Activated T-cell treated with anti-CD3 and anti-CD28 coated beads, Interleukin-2, amount 50 U/mL, for 72 hours (primary cell): ENCODE measurements around the gene VPS13D. TPM values are rescaled to one million over a fixed set of nuclear protein-coding genes. Genes with fewer than 3 reads are reported as not detected.
A peak's percentile ranks its signal among the peaks of the same experiment; 100 is the strongest.

ENCODE experiments used
- ATAC-seq, 2 donors: fragments of 150-1000 bp; cut with Tn5 transposase; replicated peaks in 1 of 2; 2 replicates each; pipeline ENCODE4 v1.10.0; 2021; ENCODE audit warnings: moderate library complexity in 2 of 2, mild to moderate bottlenecking in 1 of 2
- DNase-seq, 2 donors: peaks; one replicate each; pipeline ENCODE4 v3.0.0; 2021 to 2022; ENCODE audit warnings: mixed read lengths in 1 of 2
- H3K27ac Mint-ChIP-seq: one replicate; pipeline ENCODE4 v1.8.0; 2022; ENCODE audit warnings: mild to moderate bottlenecking, moderate library complexity, mixed read lengths
- H3K27me3 Mint-ChIP-seq: one replicate; pipeline ENCODE4 v1.8.0; 2022; ENCODE audit warnings: low read depth, mixed read lengths
- H3K36me3 Mint-ChIP-seq, 2 donors: one replicate each; pipeline ENCODE4 v1.8.0; 2022; ENCODE audit warnings: mixed read lengths in 2 of 2, mild to moderate bottlenecking in 1 of 2; ENCODE audit not compliant: insufficient read depth in 2 of 2
- H3K4me1 Mint-ChIP-seq: one replicate; pipeline ENCODE4 v1.8.0; 2022; ENCODE audit warnings: low read depth, mixed read lengths
- H3K4me3 Mint-ChIP-seq, 2 donors: one replicate each; pipeline ENCODE4 v1.8.0; 2022; ENCODE audit warnings: mild to moderate bottlenecking in 2 of 2, mixed read lengths in 2 of 2, moderate library complexity in 2 of 2
- H3K9me3 Mint-ChIP-seq, 2 donors: one replicate each; pipeline ENCODE4 v1.8.0; 2022; ENCODE audit warnings: mixed read lengths in 2 of 2
- total RNA-seq, 2 donors: library from RNA; stranded (reverse); gene quantifications; one replicate each; pipeline ENCODE4 v1.2.3, GENCODE V29; 2022

The VPS13D gene
- total RNA-seq, 2 donors from 2014 or later: 36.0 to 40.5 TPM

- H3K36me3 Mint-ChIP-seq: peaks cover 12 to 23% of the 10 kb centered on the region in 2 donors
- peak; percentile 58 to 71 for DNase-seq
- ATAC-seq: peak; percentile 79 to 82
- no peaks in the 10 kb centered on the region for H3K9me3 Mint-ChIP-seq
- peak overlapping the region; percentile 35 for H3K27ac Mint-ChIP-seq
- H3K27me3 Mint-ChIP-seq: no peaks in the 10 kb centered on the region
- peak overlapping the region; percentile 74 to 89 for H3K4me3 Mint-ChIP-seq
- peaks cover 77% of the 10 kb centered on the region for H3K4me1 Mint-ChIP-seq
Measured at GRCh38 chr1:12435639-12436344, 206.0 kb downstream of the VPS13D start.

GRCh38 chr1:12436345-12436658, 206.5 kb downstream of the VPS13D start:
- no peaks in the 10 kb centered on the region for H3K9me3 Mint-ChIP-seq
- H3K4me3 Mint-ChIP-seq: peak overlapping the region; percentile 74 to 89
- ATAC-seq (no peak), DNase-seq (peak in 1 of 2 donors; percentile 16)
- peaks cover 12 to 23% of the 10 kb centered on the region in 2 donors for H3K36me3 Mint-ChIP-seq
- H3K27ac Mint-ChIP-seq: peak overlapping the region; percentile 35
- H3K27me3 Mint-ChIP-seq: no peaks in the 10 kb centered on the region
- H3K4me1 Mint-ChIP-seq: peaks cover 79% of the 10 kb centered on the region

- Mint-ChIP-seq H3K36me3 (peaks cover 12 to 23% of the 10 kb centered on the region in 2 donors), H3K4me3 (peak overlapping the region; percentile 68 to 74)
- DNase-seq: peak in 1 of 2 donors; percentile 50
Measured at GRCh38 chr1:12436817-12437599, 207.2 kb downstream of the VPS13D start.

GRCh38 chr1:12437629-12438028, 207.8 kb downstream of the VPS13D start:
- DNase-seq: no peak
- H3K9me3 Mint-ChIP-seq: no peaks in the 10 kb centered on the region
- no peak overlapping the region for H3K27ac Mint-ChIP-seq
- H3K36me3 Mint-ChIP-seq: peaks cover 12 to 23% of the 10 kb centered on the region in 2 donors
- no peaks in the 10 kb centered on the region for H3K27me3 Mint-ChIP-seq
- no peak overlapping the region for H3K4me3 Mint-ChIP-seq
- peaks cover 90% of the 10 kb centered on the region for H3K4me1 Mint-ChIP-seq
- ATAC-seq: no peak

More at GRCh38 chr1:12436817-12437599, 207.2 kb downstream of the VPS13D start:
- peak in 1 of 2 donors; percentile 6 for ATAC-seq
- no peaks in the 10 kb centered on the region for H3K9me3 Mint-ChIP-seq
- H3K27me3 Mint-ChIP-seq: no peaks in the 10 kb centered on the region
- H3K4me1 Mint-ChIP-seq: peaks cover 86% of the 10 kb centered on the region
- peak overlapping the region; percentile 38 for H3K27ac Mint-ChIP-seq

- Mint-ChIP-seq H3K9me3 (peaks cover 1% of the 10 kb centered on the region in 2 donors), H3K27ac (peak overlapping the region; percentile 10), H3K4me1 (peaks cover 88% of the 10 kb centered on the region), H3K36me3 (peaks cover 12 to 24% of the 10 kb centered on the region in 2 donors), H3K27me3 (no peaks in the 10 kb centered on the region), H3K4me3 (peak overlapping the region; percentile 41 to 62)
- ATAC-seq: peak; percentile 30 to 47
- peak; percentile 43 to 61 for DNase-seq
Measured at GRCh38 chr1:12438349-12438924, 208.6 kb downstream of the VPS13D start.

GRCh38 chr1:12439073-12439472, 209.2 kb downstream of the VPS13D start:
- peaks cover 14 to 27% of the 10 kb centered on the region in 2 donors for H3K36me3 Mint-ChIP-seq
- no peak overlapping the region for H3K27ac Mint-ChIP-seq
- peaks cover 84% of the 10 kb centered on the region for H3K4me1 Mint-ChIP-seq

GRCh38 chr1:12441414-12442105, 211.7 kb downstream of the VPS13D start:
- Mint-ChIP-seq H3K4me3 (no peak overlapping the region), H3K4me1 (peaks cover 69% of the 10 kb centered on the region), H3K27ac (no peak overlapping the region), H3K9me3 (peaks cover 2 to 3% of the 10 kb centered on the region in 2 donors), H3K36me3 (peaks cover 16 to 31% of the 10 kb centered on the region in 2 donors), H3K27me3 (no peaks in the 10 kb centered on the region)
- no peak for ATAC-seq
- no peak for DNase-seq

More at GRCh38 chr1:12439073-12439472, 209.2 kb downstream of the VPS13D start:
- DNase-seq: no peak
- ATAC-seq: no peak
- H3K4me3 Mint-ChIP-seq: peak overlapping the region; percentile 41 to 62
- H3K9me3 Mint-ChIP-seq: peaks cover 2 to 3% of the 10 kb centered on the region in 2 donors
- H3K27me3 Mint-ChIP-seq: no peaks in the 10 kb centered on the region

GRCh38 chr1:12442217-12442616, 212.4 kb downstream of the VPS13D start:
- no peak for DNase-seq
- Mint-ChIP-seq H3K27ac (no peak overlapping the region), H3K4me3 (no peak overlapping the region), H3K4me1 (peaks cover 65% of the 10 kb centered on the region), H3K9me3 (peaks cover 2 to 3% of the 10 kb centered on the region in 2 donors), H3K27me3 (no peaks in the 10 kb centered on the region), H3K36me3 (peaks cover 14 to 27% of the 10 kb centered on the region in 2 donors)
- ATAC-seq: no peak

GRCh38 chr1:12443151-12443550, 213.3 kb downstream of the VPS13D start:
- Mint-ChIP-seq H3K9me3 (peaks cover 2 to 3% of the 10 kb centered on the region in 2 donors), H3K27ac (peak overlapping the region; percentile 69), H3K36me3 (peaks cover 14 to 23% of the 10 kb centered on the region in 2 donors), H3K4me3 (no peak overlapping the region), H3K27me3 (no peaks in the 10 kb centered on the region), H3K4me1 (peaks cover 63% of the 10 kb centered on the region)
- no peak for ATAC-seq
- DNase-seq: no peak

- ATAC-seq (no peak), DNase-seq (no peak)
- Mint-ChIP-seq H3K9me3 (peaks cover 2 to 3% of the 10 kb centered on the region in 2 donors), H3K4me1 (peaks cover 63% of the 10 kb centered on the region), H3K27me3 (no peaks in the 10 kb centered on the region), H3K36me3 (peaks cover 8 to 13% of the 10 kb centered on the region in 2 donors), H3K4me3 (no peak overlapping the region), H3K27ac (no peak overlapping the region)
Measured at GRCh38 chr1:12444329-12444841, 214.6 kb downstream of the VPS13D start.

- peaks cover 2 to 3% of the 10 kb centered on the region in 2 donors for H3K9me3 Mint-ChIP-seq
- peaks cover 63% of the 10 kb centered on the region for H3K4me1 Mint-ChIP-seq
- ATAC-seq (no peak), DNase-seq (no peak)
- H3K36me3 Mint-ChIP-seq: peaks cover 7 to 10% of the 10 kb centered on the region in 2 donors
- peak overlapping the region; percentile 24 for H3K27ac Mint-ChIP-seq
- H3K4me3 Mint-ChIP-seq: no peak overlapping the region
- H3K27me3 Mint-ChIP-seq: no peaks in the 10 kb centered on the region
Measured at GRCh38 chr1:12445257-12445656, 215.4 kb downstream of the VPS13D start.

GRCh38 chr1:12446593-12446992, 216.8 kb downstream of the VPS13D start:
- no peak for DNase-seq
- H3K27ac Mint-ChIP-seq: no peak overlapping the region
- H3K36me3 Mint-ChIP-seq: peaks cover 8 to 9% of the 10 kb centered on the region in 2 donors
- H3K4me1 Mint-ChIP-seq: peaks cover 68% of the 10 kb centered on the region
- no peak overlapping the region for H3K4me3 Mint-ChIP-seq
- no peaks in the 10 kb centered on the region for H3K27me3 Mint-ChIP-seq
- peaks cover 2 to 3% of the 10 kb centered on the region in 2 donors for H3K9me3 Mint-ChIP-seq
- no peak for ATAC-seq
